K562 treated with DMSO at 1 percent for 24 hours (cell line): ENCODE results near the gene DKKL1. TPM values are rescaled to one million over a fixed set of nuclear protein-coding genes. Genes with fewer than 3 reads are reported as not detected.

Experiments used
- total RNA-seq: library from RNA; unstranded; fragments of 300-600 nt; gene quantifications from 2 replicates; pipeline ENCODE4 v1.2.3, GENCODE V29; 2022; ENCODE audit warnings: low read depth; ENCODE audit not compliant: insufficient read depth

The DKKL1 gene
- total RNA-seq: 1.6 and 2.1 TPM in 2 replicates

GRCh38 chr19:49363268-49364082, at the start of gene DKKL1:
DKKL1 (plus strand) TSS chr19:49363877; CDS start chr19:49363999, 122 bp downstream.

GRCh38 chr19:49324801-49325576, 38.7 kb upstream of the DKKL1 start, which contains the start of gene SLC6A16:
SLC6A16 (minus strand) TSS chr19:49325191; CDS start chr19:49311347, 13,844 bp downstream.

GRCh38 chr19:49335071-49335783, 28.4 kb upstream of the DKKL1 start, which contains the start of gene CD37:
CD37 (plus strand) TSS chr19:49335406; CDS start chr19:49335541, 135 bp downstream.

GRCh38 chr19:49362048-49362928, 1.4 kb upstream of the DKKL1 start, which contains the start of gene TEAD2:
TEAD2 (minus strand) TSS chr19:49362416; CDS start chr19:49360075, 2,341 bp downstream.

GRCh38 chr19:49387936-49388372, 24.3 kb downstream of the DKKL1 start, which contains the start of gene KASH5:
KASH5 (plus strand) TSS chr19:49388249; CDS start chr19:49390884, 2,635 bp downstream.

GRCh38 chr19:49423071-49423984, 59.7 kb downstream of the DKKL1 start, which contains the start of gene PTH2:
PTH2 (minus strand) TSS chr19:49423441; CDS start chr19:49423339, 102 bp downstream.

Other genes with a start within 250 kb of the DKKL1 start
- 16.2 and 19.1 TPM in 2 replicates for gene LIN7B, start 249.5 kb upstream of the DKKL1 start, total RNA-seq
- 1.3 and 2.4 TPM in 2 replicates for gene C19orf73, start 244.7 kb upstream of the DKKL1 start, total RNA-seq
- gene PPFIA3, start 244.3 kb upstream of the DKKL1 start, total RNA-seq: 14.2 and 15.9 TPM in 2 replicates
- gene HRC, start 208.5 kb upstream of the DKKL1 start, total RNA-seq: 9.9 and 12.2 TPM in 2 replicates
- 20.5 and 23.4 TPM in 2 replicates for gene TRPM4, start 206.1 kb upstream of the DKKL1 start, total RNA-seq
- 0.61 and 0.95 TPM in 2 replicates for gene SLC6A16, start 38.7 kb upstream of the DKKL1 start, total RNA-seq
- gene CD37, start 28.5 kb upstream of the DKKL1 start, total RNA-seq: 30.7 and 44.8 TPM in 2 replicates
- gene TEAD2, start 1.5 kb upstream of the DKKL1 start, total RNA-seq: 14.9 and 17.3 TPM in 2 replicates
- 0.87 and 3.0 TPM in 2 replicates for gene KASH5, start 24.4 kb downstream of the DKKL1 start, total RNA-seq
- not detected in 2 replicates for gene PTH2, start 59.6 kb downstream of the DKKL1 start, total RNA-seq
- gene GFY, start 61.5 kb downstream of the DKKL1 start, total RNA-seq: 0.27 and 0.44 TPM in 2 replicates
- gene SLC17A7, start 77.7 kb downstream of the DKKL1 start, total RNA-seq: 13.7 and 13.9 TPM in 2 replicates
- 161 and 190 TPM in 2 replicates for gene PIH1D1, start 87.9 kb downstream of the DKKL1 start, total RNA-seq
- 39.6 and 44.0 TPM in 2 replicates for gene ALDH16A1, start 89.3 kb downstream of the DKKL1 start, total RNA-seq
- 14.1 and 27.0 TPM in 2 replicates for gene FLT3LG, start 110.3 kb downstream of the DKKL1 start, total RNA-seq
- 8,520 and 8,538 TPM in 2 replicates for gene RPL13A, start 123.7 kb downstream of the DKKL1 start, total RNA-seq
- gene RPS11, start 132.6 kb downstream of the DKKL1 start, total RNA-seq: 6,778 and 6,779 TPM in 2 replicates
- 9.5 and 12.6 TPM in 2 replicates for gene FCGRT, start 148.8 kb downstream of the DKKL1 start, total RNA-seq
- gene RCN3, start 164.1 kb downstream of the DKKL1 start, total RNA-seq: 7.0 and 7.2 TPM in 2 replicates
- 389 and 390 TPM in 2 replicates for gene NOSIP, start 216.7 kb downstream of the DKKL1 start, total RNA-seq
- 0.47 and 0.51 TPM in 2 replicates for gene PRRG2, start 217.4 kb downstream of the DKKL1 start, total RNA-seq
- gene PRR12, start 227.3 kb downstream of the DKKL1 start, total RNA-seq: 18.3 and 18.5 TPM in 2 replicates